HepG2 (cell line): ENCODE results near the gene IZUMO2. TPM values are rescaled to one million over a fixed set of nuclear protein-coding genes. Genes with fewer than 3 reads are reported as not detected.

Source experiments
- ATAC-seq: fragments of 200-7000 bp; cut with Tn5 transposase; 3 replicates; pipeline ENCODE4 v1.9.1; 2020; ENCODE audit warnings: mild to moderate bottlenecking, moderate library complexity
- BruUV-seq: library from RNA; stranded (reverse); fragments of 400-500 nt; replicated peaks from 2 replicates; lab custom pipeline; 2021; lab: Mats Ljungman, UMichigan
- CTCF ChIA-PET: fragments of 300-600 bp; formaldehyde crosslinking; extraction: SDS; loops from one replicate; lab custom pipeline; 2021; ENCODE audit warnings: low total read pairs, inconsistent platforms, low intra/inter-chr PET ratio; lab: Yijun Ruan, JAX
- POLR2A ChIA-PET: fragments of 350-600 bp; sonication (Branson Sonifier 250); formaldehyde crosslinking; loops from one replicate; lab custom pipeline; 2020; ENCODE audit warnings: antibody characterized with exemption, inconsistent platforms; lab: Yijun Ruan, JAX
- DNase-seq: peaks from one replicate; pipeline ENCODE4 v3.0.0-alpha.2; 2015; ENCODE audit warnings: low spot score
- FAIRE-seq: peaks from 3 replicates; lab custom pipeline; 2011; peaks lifted over from hg19 to GRCh38; lab: Jason Lieb, UNC
- H2AFZ ChIP-seq: one replicate; pipeline ENCODE4 v1.6.1; 2011; ENCODE audit warnings: low read length, inconsistent platforms
- H3K27ac ChIP-seq: fragments of 300-600 bp; 3 replicates; pipeline ENCODE4 v1.8.0; 2011; ENCODE audit warnings: mixed run types, mild to moderate bottlenecking, mixed read lengths, low read length, inconsistent platforms; ENCODE audit not compliant: insufficient read depth; ENCODE audit errors: extremely low read length
- H3K27me3 ChIP-seq, 2 experiments: fragments of 200-600 bp in 1 of 2; 2 replicates in 1 of 2; 3 replicates in 1 of 2; pipeline versions ENCODE4 v1.6.0 to v1.8.0; 2011; ENCODE audit warnings: low read length in 2 of 2, mild to moderate bottlenecking in 2 of 2, moderate library complexity in 2 of 2, inconsistent platforms in 1 of 2; ENCODE audit not compliant: insufficient read depth in 2 of 2, control insufficient read depth in 1 of 2
- H3K36me3 ChIP-seq, 2 experiments: fragments of 200-600 bp in 1 of 2; replicated peaks in 1 of 2; 2 replicates in 1 of 2; 3 replicates in 1 of 2; pipeline versions ENCODE4 v1.5.1 to v1.8.0; 2011; ENCODE audit warnings: low read length in 2 of 2, inconsistent platforms in 1 of 2; ENCODE audit not compliant: insufficient read depth in 2 of 2, control insufficient read depth in 1 of 2
- H3K4me1 ChIP-seq: 2 replicates; pipeline ENCODE4 v1.5.1; 2012; ENCODE audit warnings: low read length, inconsistent platforms; ENCODE audit not compliant: insufficient read depth
- H3K4me2 ChIP-seq: 2 replicates; pipeline ENCODE4 v1.6.0; 2011; ENCODE audit warnings: low read depth, low read length, inconsistent platforms
- H3K4me3 ChIP-seq, 3 experiments: fragments of 200-600 bp in 1 of 3; sonication (generic), shearing (Covaris generic) in 1 of 3; replicated peaks in 1 of 3; 2 replicates each; pipeline ENCODE4 v1.5.1; 2011 to 2016; ENCODE audit warnings: low read length in 3 of 3, inconsistent platforms in 2 of 3, low read depth in 2 of 3, mild to moderate bottlenecking in 2 of 3, control low read depth in 1 of 3, mixed read lengths in 1 of 3; ENCODE audit not compliant: insufficient read depth in 1 of 3
- H3K79me2 ChIP-seq: one replicate; pipeline ENCODE4 v1.6.1; 2011; ENCODE audit warnings: low read length, inconsistent platforms; ENCODE audit not compliant: insufficient read depth
- H3K9ac ChIP-seq: 2 replicates; pipeline ENCODE4 v1.6.0; 2011; ENCODE audit warnings: mild to moderate bottlenecking, low read depth, low read length, inconsistent platforms; ENCODE audit not compliant: insufficient read depth
- H3K9me3 ChIP-seq: 2 replicates; pipeline ENCODE4 v1.5.1; 2012; ENCODE audit warnings: mild to moderate bottlenecking, low read length
- H4K20me1 ChIP-seq: 2 replicates; pipeline ENCODE4 v1.6.0; 2011; ENCODE audit warnings: inconsistent platforms, mild to moderate bottlenecking, low read length, moderate library complexity; ENCODE audit not compliant: insufficient read depth
- ARID2 ChIP-seq: sonication (generic); formaldehyde crosslinking; IDR thresholded peaks from 2 replicates; pipeline ENCODE4 v1.8.1; 2022; ENCODE audit warnings: mild to moderate bottlenecking, missing genetic modification reagents, borderline replicate concordance
- CSRNP2 ChIP-seq: sonication (generic); formaldehyde crosslinking; conservative IDR thresholded peaks from 2 replicates; pipeline ENCODE4 v1.8.0; 2022; ENCODE audit warnings: low read depth, missing genetic modification reagents
- ZNF232 ChIP-seq: sonication (generic); formaldehyde crosslinking; IDR thresholded peaks from 2 replicates; pipeline ENCODE4 v1.4.0; 2020; ENCODE audit warnings: missing genetic modification reagents, borderline replicate concordance
- ZNF724P ChIP-seq: sonication (generic); formaldehyde crosslinking; IDR thresholded peaks from 2 replicates; pipeline ENCODE4 v1.8.0; 2022; ENCODE audit warnings: missing genetic modification reagents, borderline replicate concordance
- WGBS: methylation state at CpG from one replicate; pipeline ENCODE4 v1.1.6; 2017; ENCODE audit warnings: low lambda C conversion rate; 5-methylcytosine and 5-hydroxymethylcytosine counted together
- in situ Hi-C: cut with HindIII; loops from 2 replicates; pipeline ENCODE4 v1.10.0; 2017; ENCODE audit warnings: low pct_unique_long_range_greater_than_20kb; ENCODE audit not compliant: extremely low pct_ligation_motif_present
- intact Hi-C: fragments of 100-400 bp; cut with micrococcal nuclease; formaldehyde crosslinking; loops from one replicate; pipeline ENCODE4 v1.10.0; 2022; ENCODE audit not compliant: unreplicated experiment
- polyA plus RNA-seq, 8 experiments: library from polyadenylated mRNA; depleted of rRNA in 3 of 8; stranded (reverse) in 7 of 8; unstranded in 1 of 8; fragments of >200 nt; fragmentation: Illumina TruSeq in 4 of 8; extraction: Trizol in 4 of 8; gene quantifications; 2 replicates each; pipeline versions ENCODE4 v1.2.1 to v1.2.3, GENCODE V29; 2011 to 2016; ENCODE audit warnings: low read depth in 4 of 8, missing spikeins in 1 of 8, mixed read lengths in 1 of 8; ENCODE audit not compliant: insufficient read depth in 1 of 8
- total RNA-seq, 5 experiments: library from RNA; depleted of rRNA; stranded (reverse); fragments of >200 nt; fragmentation: Illumina TruSeq; extraction: Trizol; gene quantifications; 2 replicates each; pipeline ENCODE4 v1.2.3, GENCODE V29; 2016; ENCODE audit warnings: low read depth in 1 of 5

IZUMO2 gene
- total and polyA plus RNA-seq, 2 of the 13 experiments (the other 11 are each of a cell fraction or from before 2014, with no cell fraction given): not detected

DNA sequence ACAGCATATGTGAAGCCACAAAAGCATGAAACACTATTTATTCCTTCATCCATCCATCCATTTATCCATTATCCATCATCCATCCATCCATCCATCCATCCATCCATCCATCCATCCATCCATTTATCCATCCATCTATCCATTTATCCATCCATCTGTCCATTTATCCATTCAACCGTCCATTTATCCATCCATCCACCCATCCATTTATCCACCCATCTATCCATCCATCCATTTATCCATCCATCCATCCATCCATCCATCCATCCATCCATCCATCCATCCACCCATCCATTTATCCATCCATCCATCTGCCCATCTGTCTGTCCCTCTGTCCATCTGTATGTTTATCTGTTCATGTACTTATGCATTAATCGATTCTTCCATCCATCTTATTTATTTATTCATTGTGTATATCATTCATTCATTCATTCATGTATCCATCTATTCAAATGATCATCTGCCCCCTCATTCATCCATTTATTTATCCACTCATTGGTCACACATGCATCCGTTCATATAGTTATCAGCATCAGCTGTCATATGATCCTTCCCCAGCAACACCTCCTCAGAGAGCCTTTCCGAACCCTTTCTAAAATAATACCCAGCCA lies 33.3 kb upstream of the IZUMO2 start (continued):
- no peak for TF ChIP-seq ZNF232 (CRISPR knock-in tag)
- TF ChIP-seq ARID2 (CRISPR knock-in tag): no peak
- no peak for TF ChIP-seq ZNF724P (CRISPR knock-in tag)

GRCh38 chr19:50195224-50195623 lies 32.1 kb upstream of the IZUMO2 start:
- no peak overlapping the region for H3K4me3 ChIP-seq
- intact Hi-C loops (no loop called here), in situ Hi-C loops (no loop called here)
- DNase-seq (no peak), ATAC-seq (no peak), FAIRE-seq (no peak)
- ChIA-PET POLR2A (no interaction called here), CTCF (no interaction called here)
- no TSS peak for BruUV-seq
- H3K27me3 ChIP-seq: peaks cover 0 to 4% of the 10 kb centered on the region in 2 experiments; a peak in 2 of 5 replicates
- H3K36me3 ChIP-seq: no peaks in the 10 kb centered on the region
- no peak overlapping the region for H3K27ac ChIP-seq
- no peaks in the 10 kb centered on the region for H4K20me1 ChIP-seq
- no peak overlapping the region for H3K9ac ChIP-seq
- no peaks in the 10 kb centered on the region for H3K79me2 ChIP-seq
- no peak overlapping the region for H2AFZ ChIP-seq
- no peaks in the 10 kb centered on the region; the same call in 1 of the 2 replicates for H3K4me1 ChIP-seq
- H3K9me3 ChIP-seq: no peaks in the 10 kb centered on the region
- H3K4me2 ChIP-seq: no peak overlapping the region
- WGBS: 5% methylated on average over 3 of the region's 5 CpGs
- TF ChIP-seq CSRNP2 (CRISPR knock-in tag): no peak
